A549 (cell line): ENCODE data around the gene CRYZL1.

Source experiments
- BHLHE40 ChIP-seq: IDR thresholded peaks from 2 replicates; pipeline ENCODE4 v1.6.1; 2012; ENCODE audit warnings: low read depth, low read length, inconsistent platforms
- CHD4 ChIP-seq: fragments of 200-600 bp; sonication (generic); IDR thresholded peaks from 2 replicates; pipeline ENCODE4 v1.6.1; 2016; ENCODE audit warnings: antibody characterized with exemption, mild to moderate bottlenecking, borderline replicate concordance
- CTCF ChIP-seq: fragments of >200 bp; sonication (Bioruptor Twin); formaldehyde crosslinking; IDR thresholded peaks from 3 replicates; pipeline ENCODE4 v1.5.1; 2016
- E2F6 ChIP-seq: IDR thresholded peaks from 2 replicates; pipeline ENCODE4 v1.6.1; 2012; ENCODE audit warnings: low read depth, borderline replicate concordance
- EHMT2 ChIP-seq: fragments of 200-600 bp; sonication (generic); IDR thresholded peaks from 2 replicates; pipeline ENCODE4 v1.6.1; 2016; ENCODE audit warnings: antibody characterized with exemption, low read depth, mild to moderate bottlenecking, moderate library complexity
- EP300 ChIP-seq, 2 experiments: fragments of >200 bp; sonication (Bioruptor Twin); formaldehyde crosslinking; IDR thresholded peaks; 2 replicates in 1 of 2; 3 replicates in 1 of 2; pipeline ENCODE4 v1.6.1; 2016 to 2017
- HOXB13 ChIP-seq: fragments of 250-450 bp; sonication (Bioruptor Pico); IDR thresholded peaks from 2 replicates; pipeline ENCODE4 v1.5.0; 2020; ENCODE audit warnings: low read depth, mild to moderate bottlenecking, moderate library complexity
- JUNB ChIP-seq: fragments of >200 bp; sonication (Bioruptor Twin); formaldehyde crosslinking; IDR thresholded peaks from 2 replicates; pipeline ENCODE4 v1.6.1; 2016
- MAFK ChIP-seq: fragments of 450-650 bp; IDR thresholded peaks from 2 replicates; pipeline ENCODE4 v1.6.1; 2014; ENCODE audit not compliant: partially characterized antibody
- MAZ ChIP-seq: fragments of 150-350 bp; IDR thresholded peaks from 2 replicates; pipeline ENCODE4 v1.6.1; 2014; ENCODE audit warnings: antibody characterized with exemption, low read depth, low read length, borderline replicate concordance
- RCOR1 ChIP-seq: fragments of 150-350 bp; IDR thresholded peaks from 2 replicates; pipeline ENCODE4 v1.6.1; 2014; ENCODE audit warnings: antibody characterized with exemption, low read length, low read depth
- REST ChIP-seq: fragments of 200-600 bp; sonication (generic); IDR thresholded peaks from 2 replicates; pipeline ENCODE4 v1.6.1; 2016; ENCODE audit warnings: antibody characterized with exemption, mild to moderate bottlenecking, moderate library complexity
- USF2 ChIP-seq: fragments of 450-650 bp; IDR thresholded peaks from 2 replicates; pipeline ENCODE4 v1.6.1; 2014; ENCODE audit warnings: antibody characterized with exemption

- no peak for TF ChIP-seq CTCF
- no peak for TF ChIP-seq E2F6
- no peak for TF ChIP-seq JUNB
- no peak for TF ChIP-seq MAFK
- no peak for TF ChIP-seq RCOR1
- TF ChIP-seq USF2, result no peak
- TF ChIP-seq EP300 (IDR thresholded peaks at IDR 0.05), result no peak
- TF ChIP-seq MAZ, result no peak
- TF ChIP-seq EHMT2, result no peak
- TF ChIP-seq REST, result no peak
- no peak for TF ChIP-seq CHD4
- TF ChIP-seq BHLHE40, result no peak
- TF ChIP-seq HOXB13 (CRISPR knock-in tag), result no peak
Measured at GRCh38 chr21:33560965-33561364, 80.6 kb downstream of the CRYZL1 start.
